ENCODE data around the gene DOCK8.

DNA sequence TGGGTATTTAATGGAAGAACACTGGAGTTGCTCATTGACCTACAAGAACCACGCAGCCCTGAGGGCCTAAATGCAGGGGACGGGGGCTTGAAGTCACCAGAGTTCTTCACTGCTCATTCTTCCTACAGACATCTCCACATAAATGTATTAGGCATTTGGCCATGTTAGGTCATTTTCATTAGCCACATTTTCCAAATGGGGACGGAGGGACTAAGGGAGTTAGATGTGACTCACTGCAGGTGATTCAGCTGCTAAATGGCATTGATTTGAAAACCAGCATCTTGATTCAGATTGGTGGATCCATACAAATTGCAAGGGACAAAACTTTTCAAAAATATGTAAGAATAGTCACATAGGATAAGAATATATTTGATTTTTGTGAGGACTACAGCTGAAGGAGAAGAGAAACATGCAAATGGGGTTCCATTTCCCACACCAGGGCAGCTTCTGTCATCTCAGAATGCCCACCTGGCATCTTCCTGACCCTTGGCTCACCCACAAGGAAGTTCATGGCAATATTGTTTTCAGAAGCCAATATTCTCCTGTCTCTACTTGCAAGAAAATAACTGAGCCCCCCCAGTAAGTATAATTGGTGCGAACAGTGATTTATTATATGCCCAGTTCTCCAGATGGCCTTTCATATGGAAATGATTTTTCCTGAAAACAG, 264.8 kb downstream of the DOCK8 start:
- TF ChIP-seq, protein P1, sequence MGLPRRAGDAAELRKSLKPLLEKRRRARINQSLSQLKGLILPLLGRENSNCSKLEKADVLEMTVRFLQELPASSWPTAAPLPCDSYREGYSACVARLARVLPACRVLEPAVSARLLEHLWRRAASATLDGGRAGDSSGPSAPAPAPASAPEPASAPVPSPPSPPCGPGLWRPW (IDR thresholded peaks at IDR 0.05) = no peak
- TF ChIP-seq, protein P2, sequence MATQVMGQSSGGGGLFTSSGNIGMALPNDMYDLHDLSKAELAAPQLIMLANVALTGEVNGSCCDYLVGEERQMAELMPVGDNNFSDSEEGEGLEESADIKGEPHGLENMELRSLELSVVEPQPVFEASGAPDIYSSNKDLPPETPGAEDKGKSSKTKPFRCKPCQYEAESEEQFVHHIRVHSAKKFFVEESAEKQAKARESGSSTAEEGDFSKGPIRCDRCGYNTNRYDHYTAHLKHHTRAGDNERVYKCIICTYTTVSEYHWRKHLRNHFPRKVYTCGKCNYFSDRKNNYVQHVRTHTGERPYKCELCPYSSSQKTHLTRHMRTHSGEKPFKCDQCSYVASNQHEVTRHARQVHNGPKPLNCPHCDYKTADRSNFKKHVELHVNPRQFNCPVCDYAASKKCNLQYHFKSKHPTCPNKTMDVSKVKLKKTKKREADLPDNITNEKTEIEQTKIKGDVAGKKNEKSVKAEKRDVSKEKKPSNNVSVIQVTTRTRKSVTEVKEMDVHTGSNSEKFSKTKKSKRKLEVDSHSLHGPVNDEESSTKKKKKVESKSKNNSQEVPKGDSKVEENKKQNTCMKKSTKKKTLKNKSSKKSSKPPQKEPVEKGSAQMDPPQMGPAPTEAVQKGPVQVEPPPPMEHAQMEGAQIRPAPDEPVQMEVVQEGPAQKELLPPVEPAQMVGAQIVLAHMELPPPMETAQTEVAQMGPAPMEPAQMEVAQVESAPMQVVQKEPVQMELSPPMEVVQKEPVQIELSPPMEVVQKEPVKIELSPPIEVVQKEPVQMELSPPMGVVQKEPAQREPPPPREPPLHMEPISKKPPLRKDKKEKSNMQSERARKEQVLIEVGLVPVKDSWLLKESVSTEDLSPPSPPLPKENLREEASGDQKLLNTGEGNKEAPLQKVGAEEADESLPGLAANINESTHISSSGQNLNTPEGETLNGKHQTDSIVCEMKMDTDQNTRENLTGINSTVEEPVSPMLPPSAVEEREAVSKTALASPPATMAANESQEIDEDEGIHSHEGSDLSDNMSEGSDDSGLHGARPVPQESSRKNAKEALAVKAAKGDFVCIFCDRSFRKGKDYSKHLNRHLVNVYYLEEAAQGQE (IDR thresholded peaks at IDR 0.05) = no peak
- TF ChIP-seq SREBF2 (IDR thresholded peaks at IDR 0.05) (no peak), RFX5 (IDR thresholded peaks at IDR 0.05) (no peak), CBX2 (IDR thresholded peaks at IDR 0.05; ENCODE audit: borderline replicate concordance, low read depth) (no peak), EHMT2 (IDR thresholded peaks at IDR 0.05; ENCODE audit: low read depth) (no peak), PHF8 (IDR thresholded peaks at IDR 0.05; ENCODE audit: borderline replicate concordance, low read depth) (no peak), POLR2A (IDR thresholded peaks at IDR 0.05; ENCODE audit: low read length) (no peak), JUN (IDR thresholded peaks at IDR 0.05) (no peak), RAD21 (conservative IDR thresholded peaks at IDR 0.05 in 1 of 2, IDR thresholded peaks at IDR 0.05 in 1 of 2) (no peak), JUNB (IDR thresholded peaks at IDR 0.05) (no peak)
- TF ChIP-seq, protein P3, sequence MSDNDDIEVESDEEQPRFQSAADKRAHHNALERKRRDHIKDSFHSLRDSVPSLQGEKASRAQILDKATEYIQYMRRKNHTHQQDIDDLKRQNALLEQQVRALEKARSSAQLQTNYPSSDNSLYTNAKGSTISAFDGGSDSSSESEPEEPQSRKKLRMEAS (IDR thresholded peaks at IDR 0.05) = no peak
- TF ChIP-seq, protein P4, sequence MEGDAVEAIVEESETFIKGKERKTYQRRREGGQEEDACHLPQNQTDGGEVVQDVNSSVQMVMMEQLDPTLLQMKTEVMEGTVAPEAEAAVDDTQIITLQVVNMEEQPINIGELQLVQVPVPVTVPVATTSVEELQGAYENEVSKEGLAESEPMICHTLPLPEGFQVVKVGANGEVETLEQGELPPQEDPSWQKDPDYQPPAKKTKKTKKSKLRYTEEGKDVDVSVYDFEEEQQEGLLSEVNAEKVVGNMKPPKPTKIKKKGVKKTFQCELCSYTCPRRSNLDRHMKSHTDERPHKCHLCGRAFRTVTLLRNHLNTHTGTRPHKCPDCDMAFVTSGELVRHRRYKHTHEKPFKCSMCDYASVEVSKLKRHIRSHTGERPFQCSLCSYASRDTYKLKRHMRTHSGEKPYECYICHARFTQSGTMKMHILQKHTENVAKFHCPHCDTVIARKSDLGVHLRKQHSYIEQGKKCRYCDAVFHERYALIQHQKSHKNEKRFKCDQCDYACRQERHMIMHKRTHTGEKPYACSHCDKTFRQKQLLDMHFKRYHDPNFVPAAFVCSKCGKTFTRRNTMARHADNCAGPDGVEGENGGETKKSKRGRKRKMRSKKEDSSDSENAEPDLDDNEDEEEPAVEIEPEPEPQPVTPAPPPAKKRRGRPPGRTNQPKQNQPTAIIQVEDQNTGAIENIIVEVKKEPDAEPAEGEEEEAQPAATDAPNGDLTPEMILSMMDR (IDR thresholded peaks at IDR 0.05) = no peak
- TF ChIP-seq, protein P5, sequence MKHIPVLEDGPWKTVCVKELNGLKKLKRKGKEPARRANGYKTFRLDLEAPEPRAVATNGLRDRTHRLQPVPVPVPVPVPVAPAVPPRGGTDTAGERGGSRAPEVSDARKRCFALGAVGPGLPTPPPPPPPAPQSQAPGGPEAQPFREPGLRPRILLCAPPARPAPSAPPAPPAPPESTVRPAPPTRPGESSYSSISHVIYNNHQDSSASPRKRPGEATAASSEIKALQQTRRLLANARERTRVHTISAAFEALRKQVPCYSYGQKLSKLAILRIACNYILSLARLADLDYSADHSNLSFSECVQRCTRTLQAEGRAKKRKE (CRISPR knock-in tag; IDR thresholded peaks at IDR 0.05; ENCODE audit: low read depth) = no peak
